Measurements from ENCODE around the gene TRIM67. TPM values are rescaled to one million over a fixed set of nuclear protein-coding genes. Genes with fewer than 3 reads are reported as not detected.

Gene TRIM67
- total and polyA plus RNA-seq, 9 of the 15 experiments (the other 6 are each of a cell fraction or from before 2014, with no cell fraction given), result 0.04 to 0.60 (median 0.31) TPM

GRCh38 chr1:231166398-231166797 is 4.5 kb downstream of the TRIM67 start (continued):
- peak; percentile 28; the same call in 1 of the 2 replicates for TF ChIP-seq REST (IDR thresholded peaks at IDR 0.05; ENCODE audit: borderline replicate concordance)
- 0 out of 2 replicates have a peak, but pooled peaks have one; percentile 51 for TF ChIP-seq REST (CRISPR knock-in tag; IDR thresholded peaks at IDR 0.05; ENCODE audit: low read depth)
- TF ChIP-seq ATF3 (IDR thresholded peaks at IDR 0.05), result peak; percentile 79
- no peak for TF ChIP-seq ATF3 (CRISPR knock-in tag; conservative IDR thresholded peaks at IDR 0.05)
- no peak for TF ChIP-seq BMI1 (IDR thresholded peaks at IDR 0.05; ENCODE audit: low read length)
- no peak for TF ChIP-seq ZNF695 (CRISPR knock-in tag; IDR thresholded peaks at IDR 0.05)
- no peak for TF ChIP-seq CREB3 (tag; conservative IDR thresholded peaks at IDR 0.05; ENCODE audit: low read depth)
- no peak for TF ChIP-seq ZBTB33 (CRISPR knock-in tag; IDR thresholded peaks at IDR 0.05)
- no peak for TF ChIP-seq PREB (CRISPR knock-in tag; IDR thresholded peaks at IDR 0.05)
- TF ChIP-seq EWSR1 (IDR thresholded peaks at IDR 0.05; ENCODE audit: borderline replicate concordance, low read depth, partially characterized antibody), result no peak
- TF ChIP-seq ZBTB49 (CRISPR knock-in tag; IDR thresholded peaks at IDR 0.05; ENCODE audit: borderline replicate concordance), result no peak
- no peak for TF ChIP-seq CBFA2T3 (IDR thresholded peaks at IDR 0.05)

All from K562 (cell line).